Trophoblast cell (in vitro differentiated cells and primary cell): ENCODE results near the gene USP5.

Source experiments
- DNase-seq, 2 donors: peaks; one replicate each; pipeline ENCODE4 v3.0.0-alpha.2; 2016
- H2AFZ ChIP-seq: 2 replicates; pipeline ENCODE4 v1.6.1; 2013; ENCODE audit warnings: low read length, moderate library complexity, mild to moderate bottlenecking; ENCODE audit not compliant: insufficient read depth, poor library complexity
- H2AK5ac ChIP-seq: 2 replicates; pipeline ENCODE4 v1.6.1; 2013; ENCODE audit warnings: mild to moderate bottlenecking, low read length
- H2BK120ac ChIP-seq: 2 replicates; pipeline ENCODE4 v1.6.1; 2013; ENCODE audit warnings: low read length, mild to moderate bottlenecking, moderate library complexity; ENCODE audit not compliant: insufficient read depth, poor library complexity
- H2BK12ac ChIP-seq: 2 replicates; pipeline ENCODE4 v1.6.1; 2013; ENCODE audit warnings: mild to moderate bottlenecking, low read length, moderate library complexity
- H2BK5ac ChIP-seq: 2 replicates; pipeline ENCODE4 v1.6.1; 2013; ENCODE audit warnings: low read length, low read depth, moderate library complexity, mild to moderate bottlenecking; ENCODE audit not compliant: poor library complexity
- H3K14ac ChIP-seq: 2 replicates; pipeline ENCODE4 v1.6.1; 2013; ENCODE audit warnings: mild to moderate bottlenecking, low read length
- H3K18ac ChIP-seq: 2 replicates; pipeline ENCODE4 v1.6.1; 2013; ENCODE audit warnings: mild to moderate bottlenecking, low read length
- H3K23ac ChIP-seq: 2 replicates; pipeline ENCODE4 v1.6.1; 2013; ENCODE audit warnings: low read length
- H3K27ac ChIP-seq: 2 replicates; pipeline ENCODE4 v1.5.1; 2013; ENCODE audit warnings: low read depth, mild to moderate bottlenecking, inconsistent platforms, low read length, moderate library complexity
- H3K27me3 ChIP-seq: 2 replicates; pipeline ENCODE4 v1.6.1; 2013; ENCODE audit warnings: inconsistent platforms, mild to moderate bottlenecking, low read length, moderate library complexity; ENCODE audit not compliant: insufficient read depth
- H3K36me3 ChIP-seq, 2 experiments: 1 replicate in 1 of 2; 2 replicates in 1 of 2; pipeline ENCODE4 v1.6.1; 2013; ENCODE audit warnings: low read length in 2 of 2, mild to moderate bottlenecking in 2 of 2, moderate library complexity in 1 of 2; ENCODE audit not compliant: insufficient read depth in 2 of 2, control insufficient read depth in 1 of 2
- H3K4ac ChIP-seq: 2 replicates; pipeline ENCODE4 v1.6.1; 2013; ENCODE audit warnings: low read depth, mild to moderate bottlenecking, low read length, moderate library complexity
- H3K4me1 ChIP-seq, 2 experiments: 1 replicate in 1 of 2; 2 replicates in 1 of 2; pipeline ENCODE4 v1.6.1; 2013; ENCODE audit warnings: low read length in 2 of 2, mild to moderate bottlenecking in 2 of 2, moderate library complexity in 1 of 2; ENCODE audit not compliant: insufficient read depth in 2 of 2, control insufficient read depth in 1 of 2
- H3K4me2 ChIP-seq: 2 replicates; pipeline ENCODE4 v1.6.1; 2013; ENCODE audit warnings: inconsistent platforms, mild to moderate bottlenecking, low read length, moderate library complexity
- H3K4me3 ChIP-seq: 2 replicates; pipeline ENCODE4 v1.5.1; 2013; ENCODE audit warnings: mild to moderate bottlenecking, low read depth, low read length, inconsistent platforms
- H3K79me1 ChIP-seq: one replicate; pipeline ENCODE4 v1.6.1; 2013; ENCODE audit warnings: low read length
- H3K79me2 ChIP-seq: 2 replicates; pipeline ENCODE4 v1.6.1; 2013; ENCODE audit warnings: low read length, mild to moderate bottlenecking; ENCODE audit not compliant: control insufficient read depth, insufficient read depth, poor library complexity
- H3K9ac ChIP-seq: 2 replicates; pipeline ENCODE4 v1.6.1; 2013; ENCODE audit warnings: mild to moderate bottlenecking, low read length
- H3K9me3 ChIP-seq: 2 replicates; pipeline ENCODE4 v1.6.1; 2013; ENCODE audit warnings: low read depth, mild to moderate bottlenecking, control low read depth, inconsistent platforms, low read length; ENCODE audit not compliant: insufficient read depth
- H4K12ac ChIP-seq: 2 replicates; pipeline ENCODE4 v1.6.1; 2013; ENCODE audit warnings: low read depth, mild to moderate bottlenecking, low read length, moderate library complexity
- H4K8ac ChIP-seq: 2 replicates; pipeline ENCODE4 v1.6.1; 2013; ENCODE audit warnings: low read depth, mild to moderate bottlenecking, low read length, moderate library complexity
- H4K91ac ChIP-seq: one replicate; pipeline ENCODE4 v1.6.1; 2013; ENCODE audit warnings: low read depth, mild to moderate bottlenecking, low read length, moderate library complexity
- WGBS: extraction: QIAGEN DNeasy Blood & Tissue Kit; methylation state at CpG from one replicate; pipeline ENCODE4 v1.1.7; 2013; ENCODE audit warnings: missing lambda C conversion rate; ENCODE audit not compliant: insufficient read length, insufficient coverage; ENCODE audit errors: extremely low coverage; 5-methylcytosine and 5-hydroxymethylcytosine counted together

USP5 gene

DNA sequence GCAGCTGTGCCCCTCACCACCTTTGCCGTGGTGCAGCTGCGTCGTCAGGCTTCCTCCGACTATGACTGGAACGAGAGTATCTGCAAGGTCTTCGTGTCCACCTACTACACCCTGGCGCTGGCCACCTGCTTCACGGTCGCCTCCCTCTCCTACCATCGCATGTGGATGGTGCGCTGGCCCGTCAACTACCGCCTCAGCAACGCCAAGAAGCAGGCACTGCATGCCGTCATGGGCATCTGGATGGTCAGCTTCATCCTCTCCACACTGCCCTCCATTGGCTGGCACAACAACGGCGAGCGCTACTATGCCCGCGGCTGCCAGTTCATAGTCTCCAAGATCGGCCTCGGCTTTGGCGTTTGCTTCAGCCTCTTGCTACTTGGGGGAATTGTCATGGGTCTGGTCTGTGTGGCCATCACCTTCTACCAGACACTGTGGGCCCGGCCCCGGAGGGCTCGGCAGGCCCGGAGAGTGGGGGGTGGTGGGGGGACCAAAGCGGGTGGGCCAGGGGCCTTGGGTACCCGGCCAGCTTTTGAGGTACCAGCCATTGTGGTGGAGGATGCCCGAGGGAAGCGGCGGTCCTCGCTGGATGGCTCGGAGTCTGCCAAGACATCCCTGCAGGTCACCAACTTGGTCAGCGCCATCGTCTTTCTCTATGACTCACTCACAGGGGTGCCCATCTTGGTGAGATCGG, 27.7 kb upstream of the USP5 start:
- Histone ChIP-seq H3K18ac (no peak overlapping the region), H3K4me1 (peaks cover 12 to 33% of the 10 kb centered on the region in 2 experiments)
- no CpG with 5 or more reads among the region's 37 CpGs for WGBS

DNA sequence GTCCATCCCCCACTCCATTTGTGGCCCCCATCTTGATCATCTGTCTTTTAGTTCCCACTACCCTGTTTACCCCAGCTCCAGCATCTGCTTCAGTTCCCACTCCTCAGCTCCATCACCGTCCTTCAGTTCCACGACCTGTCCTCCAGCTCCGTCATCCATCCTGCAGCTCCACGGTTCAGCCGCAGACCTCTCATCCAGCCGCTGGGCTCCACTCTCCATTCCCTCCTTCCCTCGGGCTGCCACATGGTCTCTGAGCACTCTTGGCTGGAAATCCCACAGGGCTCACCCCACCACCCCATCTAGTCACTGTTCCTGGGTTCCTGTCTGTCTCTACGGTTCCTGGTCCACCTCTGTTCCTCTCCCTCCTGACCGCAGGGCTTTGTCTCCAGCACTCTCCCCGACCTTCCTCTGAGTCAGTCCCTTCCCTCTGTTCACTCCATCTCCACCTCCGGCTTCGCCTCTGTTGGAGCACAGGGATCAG, 27.0 kb upstream of the USP5 start:
- Histone ChIP-seq H3K4me1 (peaks cover 12 to 35% of the 10 kb centered on the region in 2 experiments), H3K9me3 (no peaks in the 10 kb centered on the region), H3K79me1 (peaks cover 15% of the 10 kb centered on the region), H2AK5ac (no peak overlapping the region), H3K9ac (no peak overlapping the region), H4K12ac (peak overlapping the region; percentile 13), H3K14ac (no peak overlapping the region), H3K18ac (no peak overlapping the region), H3K4ac (no peak overlapping the region), H3K27me3 (no peaks in the 10 kb centered on the region), H2BK120ac (no peak overlapping the region), H3K23ac (no peak overlapping the region), H3K79me2 (peaks cover 8% of the 10 kb centered on the region), H2BK12ac (no peak overlapping the region), H4K8ac (no peak overlapping the region), H2AFZ (no peak overlapping the region), H2BK5ac (no peak overlapping the region), H3K4me2 (no peak overlapping the region), H3K4me3 (no peak overlapping the region), H3K27ac (no peak overlapping the region), H4K91ac (no peak overlapping the region), H3K36me3 (peaks cover 0 to 2% of the 10 kb centered on the region in 2 experiments)
- no CpG with 5 or more reads among the region's 12 CpGs for WGBS
- no peak for DNase-seq

More for the DNA sequence above, 27.7 kb upstream of the USP5 start:
- no peak overlapping the region for H2BK5ac ChIP-seq
- H4K12ac ChIP-seq: no peak overlapping the region
- H4K8ac ChIP-seq: no peak overlapping the region
- H3K79me1 ChIP-seq: peaks cover 12% of the 10 kb centered on the region
- DNase-seq: no peak
- no peak overlapping the region for H4K91ac ChIP-seq
- no peak overlapping the region for H3K4ac ChIP-seq
- H2BK120ac ChIP-seq: no peak overlapping the region
- no peaks in the 10 kb centered on the region for H3K9me3 ChIP-seq
- no peak overlapping the region for H3K27ac ChIP-seq
- no peak overlapping the region for H2BK12ac ChIP-seq
- H3K9ac ChIP-seq: no peak overlapping the region
- H2AK5ac ChIP-seq: peak overlapping the region; percentile 27
- H2AFZ ChIP-seq: no peak overlapping the region
- no peak overlapping the region for H3K23ac ChIP-seq
- H3K79me2 ChIP-seq: peaks cover 7% of the 10 kb centered on the region
- H3K27me3 ChIP-seq: no peaks in the 10 kb centered on the region
- H3K4me3 ChIP-seq: no peak overlapping the region
- H3K36me3 ChIP-seq: no peaks in the 10 kb centered on the region
- no peak overlapping the region for H3K4me2 ChIP-seq
- no peak overlapping the region for H3K14ac ChIP-seq

DNA sequence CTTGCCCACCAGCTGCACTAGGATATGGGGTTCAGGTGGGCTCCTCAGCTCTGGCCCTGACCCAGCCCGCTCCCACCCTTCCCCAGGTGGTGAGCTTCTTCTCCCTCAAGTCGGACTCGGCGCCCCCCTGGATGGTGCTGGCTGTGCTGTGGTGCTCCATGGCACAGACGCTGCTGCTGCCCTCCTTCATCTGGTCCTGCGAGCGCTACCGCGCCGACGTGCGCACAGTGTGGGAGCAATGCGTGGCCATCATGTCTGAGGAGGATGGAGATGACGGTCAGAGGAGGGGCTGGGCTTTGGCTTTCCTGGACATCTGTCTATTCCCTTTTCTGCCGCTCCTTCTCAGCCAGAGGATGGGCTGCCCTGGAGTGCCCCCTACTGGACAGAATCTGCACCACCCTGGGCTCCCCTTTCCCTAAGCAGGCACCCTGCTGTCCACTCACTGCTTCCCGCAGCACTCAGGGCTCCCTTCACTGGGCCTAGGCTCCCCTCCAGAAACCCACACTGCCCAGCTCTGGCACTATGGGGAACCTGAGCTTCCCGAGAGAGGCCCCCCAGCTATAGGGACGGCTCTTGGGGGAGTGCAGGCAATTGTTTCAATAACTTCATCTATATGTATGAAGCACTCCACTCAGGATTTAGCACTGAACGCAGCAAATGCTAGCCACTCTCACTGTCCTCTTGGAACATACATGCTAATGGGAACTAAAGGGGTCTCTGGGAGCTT, 26.4 kb upstream of the USP5 start:
- Histone ChIP-seq H2AK5ac (no peak overlapping the region), H2BK5ac (no peak overlapping the region), H3K27ac (no peak overlapping the region), H4K8ac (no peak overlapping the region), H2AFZ (no peak overlapping the region), H3K79me1 (peaks cover 15% of the 10 kb centered on the region), H4K12ac (no peak overlapping the region), H3K36me3 (peaks cover 4 to 8% of the 10 kb centered on the region in 2 experiments), H3K4me2 (no peak overlapping the region), H3K4me1 (peaks cover 12 to 35% of the 10 kb centered on the region in 2 experiments), H3K9me3 (no peaks in the 10 kb centered on the region), H2BK12ac (no peak overlapping the region), H3K9ac (no peak overlapping the region), H3K4me3 (no peak overlapping the region), H3K79me2 (peaks cover 8% of the 10 kb centered on the region), H3K14ac (no peak overlapping the region), H2BK120ac (no peak overlapping the region), H4K91ac (no peak overlapping the region), H3K27me3 (no peaks in the 10 kb centered on the region), H3K4ac (no peak overlapping the region), H3K23ac (no peak overlapping the region), H3K18ac (no peak overlapping the region)
- no CpG with 5 or more reads among the region's 19 CpGs for WGBS
- peak; percentile 73 to 82 for DNase-seq

DNA sequence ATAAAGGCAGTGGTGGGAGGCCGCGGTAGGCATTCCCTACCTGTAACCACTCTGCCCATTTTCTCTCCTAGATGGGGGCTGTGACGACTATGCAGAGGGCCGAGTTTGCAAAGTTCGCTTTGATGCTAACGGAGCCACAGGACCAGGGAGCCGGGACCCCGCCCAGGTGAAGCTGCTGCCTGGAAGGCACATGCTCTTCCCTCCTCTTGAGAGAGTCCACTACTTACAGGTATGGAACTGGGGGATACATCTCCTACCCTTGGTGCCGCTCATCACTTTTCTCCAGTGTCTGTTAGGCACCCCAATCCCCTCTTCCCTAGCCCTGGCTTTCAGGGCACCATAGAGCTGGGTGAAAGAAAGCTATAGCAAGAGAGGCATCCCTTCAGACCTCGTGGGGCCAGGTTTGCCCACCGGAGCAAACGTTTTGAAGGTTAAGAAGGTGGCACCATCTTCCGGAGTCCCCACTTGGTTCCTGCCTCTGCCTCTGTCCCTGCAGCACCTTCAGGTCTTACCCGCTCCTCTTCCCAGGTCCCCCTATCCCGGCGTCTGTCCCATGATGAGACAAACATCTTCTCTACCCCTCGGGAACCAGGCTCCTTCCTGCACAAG, 25.7 kb upstream of the USP5 start:
- no peak for DNase-seq
- H4K8ac ChIP-seq: no peak overlapping the region
- H2AFZ ChIP-seq: no peak overlapping the region
- no peak overlapping the region for H2BK12ac ChIP-seq
- no peak overlapping the region for H3K23ac ChIP-seq
- H2BK5ac ChIP-seq: no peak overlapping the region
- no peak overlapping the region for H2AK5ac ChIP-seq
- H3K4me2 ChIP-seq: no peak overlapping the region
- no peak overlapping the region for H2BK120ac ChIP-seq
- no peak overlapping the region for H4K91ac ChIP-seq
- peaks cover 9 to 32% of the 10 kb centered on the region in 2 experiments for H3K4me1 ChIP-seq
- no peak overlapping the region for H3K4me3 ChIP-seq
- peaks cover 11 to 15% of the 10 kb centered on the region in 2 experiments for H3K36me3 ChIP-seq
- peaks cover 13% of the 10 kb centered on the region for H3K79me1 ChIP-seq
- no peaks in the 10 kb centered on the region for H3K27me3 ChIP-seq
- no peak overlapping the region for H3K4ac ChIP-seq
- no peak overlapping the region for H3K18ac ChIP-seq
- H3K14ac ChIP-seq: no peak overlapping the region
- no peak overlapping the region for H3K9ac ChIP-seq
- no CpG with 5 or more reads among the region's 17 CpGs for WGBS
- H4K12ac ChIP-seq: no peak overlapping the region
- H3K9me3 ChIP-seq: no peaks in the 10 kb centered on the region
- H3K79me2 ChIP-seq: peaks cover 8% of the 10 kb centered on the region
- no peak overlapping the region for H3K27ac ChIP-seq
